Cardiac fibroblast (primary cell): ENCODE results near the gene POMP.
A peak's percentile ranks its signal among the peaks of the same experiment; 100 is the strongest.

Source experiments
- DNase-seq, 2 donors: peaks; one replicate each; pipeline versions ENCODE4 v3.0.0 to v3.0.0-alpha.2; 2010; ENCODE audit warnings: low read depth in 2 of 2
- H3K4me3 ChIP-seq, 2 donors: replicated peaks in 1 of 2; 1 replicate in 1 of 2; 2 replicates in 1 of 2; pipeline ENCODE4 v1.5.1; 2011; ENCODE audit warnings: low read depth in 2 of 2, low read length in 2 of 2, mild to moderate bottlenecking in 2 of 2, moderate library complexity in 1 of 2
- CTCF ChIP-seq: IDR thresholded peaks from one replicate; pipeline ENCODE4 v1.5.1; 2011; ENCODE audit warnings: low read depth, mild to moderate bottlenecking, low read length, inconsistent platforms

Gene POMP

GRCh38 chr13:28615916-28616446 is 42.9 kb upstream of the POMP start:
- no peak for TF ChIP-seq CTCF
- H3K4me3 ChIP-seq, result no peak overlapping the region
- DNase-seq, result no peak

GRCh38 chr13:28618230-28618994 is 40.5 kb upstream of the POMP start:
- TF ChIP-seq CTCF, result no peak
- no peak for DNase-seq

GRCh38 chr13:28620011-28620830 is 38.7 kb upstream of the POMP start:
- no peak overlapping the region for H3K4me3 ChIP-seq
- TF ChIP-seq CTCF, result no peak
- peak in 1 of 2 donors; percentile 19 for DNase-seq

More at GRCh38 chr13:28618230-28618994, 40.5 kb upstream of the POMP start:
- no peak overlapping the region for H3K4me3 ChIP-seq

GRCh38 chr13:28621449-28621848 is 37.5 kb upstream of the POMP start:
- H3K4me3 ChIP-seq, result no peak overlapping the region
- no peak for DNase-seq
- no peak for TF ChIP-seq CTCF

- TF ChIP-seq CTCF, result no peak
- no peak for DNase-seq
- no peak overlapping the region for H3K4me3 ChIP-seq
Measured at GRCh38 chr13:28622286-28622685, 36.6 kb upstream of the POMP start.

- H3K4me3 ChIP-seq, result no peak overlapping the region
- DNase-seq, result peak in 1 of 2 donors; percentile 32
- TF ChIP-seq CTCF, result no peak
Measured at GRCh38 chr13:28623782-28624706, 34.9 kb upstream of the POMP start.
